Stomach (tissue), 19 donors: Measurements from ENCODE around the gene SOWAHC. TPM values are rescaled to one million over a fixed set of nuclear protein-coding genes. Genes with fewer than 3 reads are reported as not detected.
"Not testable (repeated sequence)": the region's sequence is repeated elsewhere in the genome, so short reads cannot be mapped to it uniquely, and the experiment has no call there.

Experiments
- DNase-seq, 2 donors: peaks; one replicate each; pipeline versions ENCODE4 v3.0.0 to v3.0.0-alpha.2; 2013 to 2019
- H3K27ac ChIP-seq, 5 donors: fragments of 200-600 bp in 4 of 5; sonication (generic) in 4 of 5; one replicate each; pipeline ENCODE4 v1.5.1; 2013 to 2019; ENCODE audit warnings: mild to moderate bottlenecking in 1 of 5, moderate library complexity in 1 of 5
- H3K27me3 ChIP-seq, 3 donors: fragments of 200-600 bp; sonication (generic); one replicate each; pipeline ENCODE4 v1.5.1; 2017 to 2019; ENCODE audit warnings: mixed run types in 1 of 3
- H3K36me3 ChIP-seq, 4 donors: fragments of 200-600 bp; sonication (generic); 1 replicate in 3 of 4; 2 replicates in 1 of 4; pipeline ENCODE4 v1.5.1; 2016 to 2019
- H3K4me1 ChIP-seq, 4 donors: fragments of 200-600 bp; sonication (generic); one replicate each; pipeline ENCODE4 v1.5.1; 2016 to 2019
- H3K4me3 ChIP-seq, 4 donors: fragments of 200-600 bp; sonication (generic) in 3 of 4; one replicate each; pipeline ENCODE4 v1.5.1; 2016 to 2019; ENCODE audit warnings: mild to moderate bottlenecking in 1 of 4
- H3K9me3 ChIP-seq, 4 donors: fragments of 200-600 bp; sonication (generic); one replicate each; pipeline ENCODE4 v1.5.1; 2016 to 2019
- EP300 ChIP-seq: sonication (generic); formaldehyde crosslinking; IDR thresholded peaks from one replicate; pipeline ENCODE4 v1.6.1; 2017; ENCODE audit warnings: antibody characterized with exemption
- POLR2A ChIP-seq, 4 donors: fragments of 450-650 bp; IDR thresholded peaks; one replicate each; pipeline ENCODE4 v1.6.1; 2016; ENCODE audit warnings: antibody characterized with exemption in 4 of 4, control low read depth in 2 of 4, mild to moderate bottlenecking in 1 of 4, moderate library complexity in 1 of 4
- POLR2AphosphoS5 ChIP-seq, 3 donors: sonication (generic); formaldehyde crosslinking; IDR thresholded peaks; one replicate each; pipeline ENCODE4 v1.6.1; 2016; ENCODE audit warnings: antibody characterized with exemption in 3 of 3
- WGBS, 5 donors: extraction: QIAGEN DNeasy Blood & Tissue Kit in 3 of 5; methylation state at CpG; one replicate each; pipeline versions ENCODE4 v1.1.5 to v1.1.7; 2013 to 2018; 5-methylcytosine and 5-hydroxymethylcytosine counted together
- intact Hi-C: fragments of 100-400 bp; cut with DNase I; formaldehyde crosslinking; loops from one replicate; pipeline ENCODE4 v1.15.1; 2023; ENCODE audit warnings: low total_unique reads
- long read RNA-seq, 10 donors: transcript quantifications; one replicate each; lab custom pipeline, GENCODE V29; 2026
- polyA plus RNA-seq, 3 donors: library from polyadenylated mRNA; stranded (reverse); fragments of 200-250 nt; gene quantifications; one replicate each; pipeline ENCODE4 v1.2.3, GENCODE V29; 2013
- total RNA-seq, 5 donors: library from RNA; depleted of rRNA; stranded (reverse); fragments of >200 nt; gene quantifications; one replicate each; pipeline versions ENCODE4 v1.1.0 to v1.2.3, GENCODE V29; 2014 to 2016
- TF ChIP-seq, protein P1 (sequence below), 7 experiments: fragments of 450-650 bp in 4 of 7; fragments of 200-600 bp in 3 of 7; sonication (generic) in 3 of 7; IDR thresholded peaks; one replicate each; pipeline ENCODE4 v1.5.1; 2016 to 2019; ENCODE audit warnings: antibody characterized with exemption in 7 of 7, control low read depth in 2 of 7, mild to moderate bottlenecking in 1 of 7
- donor health status: healthy with polysubstance abuse.
- donor health status: Bipolar disorder and iron deficiency.
- donor health status: healthy.

Gene SOWAHC, protein sequence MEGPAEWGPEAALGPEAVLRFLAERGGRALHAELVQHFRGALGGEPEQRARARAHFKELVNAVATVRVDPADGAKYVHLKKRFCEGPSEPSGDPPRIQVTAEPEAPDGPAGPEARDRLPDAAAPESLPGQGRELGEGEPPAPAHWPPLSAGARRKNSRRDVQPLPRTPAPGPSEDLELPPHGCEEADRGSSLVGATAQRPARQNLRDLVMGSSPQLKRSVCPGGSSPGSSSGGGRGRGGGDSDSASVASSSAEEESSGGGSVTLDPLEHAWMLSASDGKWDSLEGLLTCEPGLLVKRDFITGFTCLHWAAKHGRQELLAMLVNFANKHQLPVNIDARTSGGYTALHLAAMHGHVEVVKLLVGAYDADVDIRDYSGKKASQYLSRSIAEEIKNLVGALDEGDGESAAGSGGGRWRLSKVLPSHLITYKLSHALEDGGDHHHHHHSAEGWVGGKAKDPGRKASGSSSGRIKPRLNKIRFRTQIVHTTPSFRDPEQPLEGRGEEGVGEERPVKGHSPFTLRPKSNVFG
- total RNA-seq (10 to 100 TPM in 4 of 5 donors, 1 to 10 TPM in 1; 5.3 to 93.9 (median 16.7) TPM), polyA plus RNA-seq (1 to 10 TPM; 3.3 to 7.6 (median 7.2) TPM)
- long read RNA-seq, donor 1, full-length matches to known transcripts = 20 of 20 reads
- long read RNA-seq, donor 1, partial matches to known transcripts = 0 of 20 reads
- long read RNA-seq, donor 1, other reads (novel, unspliced or antisense) = 0 of 20 reads
- long read RNA-seq, donor 2, full-length matches to known transcripts = 27 of 27 reads
- long read RNA-seq, donor 2, partial matches to known transcripts = 0 of 27 reads
- long read RNA-seq, donor 2, other reads (novel, unspliced or antisense) = 0 of 27 reads
- long read RNA-seq, donor 3, full-length matches to known transcripts = 9 of 9 reads
- long read RNA-seq, donor 3, partial matches to known transcripts = 0 of 9 reads
- long read RNA-seq, donor 3, other reads (novel, unspliced or antisense) = 0 of 9 reads
- long read RNA-seq, donor 4, full-length matches to known transcripts = 2 of 2 reads
- long read RNA-seq, donor 4, partial matches to known transcripts = 0 of 2 reads
- long read RNA-seq, donor 4, other reads (novel, unspliced or antisense) = 0 of 2 reads
- long read RNA-seq, donor 5, full-length matches to known transcripts = 21 of 21 reads
- long read RNA-seq, donor 5, partial matches to known transcripts = 0 of 21 reads
- long read RNA-seq, donor 5, other reads (novel, unspliced or antisense) = 0 of 21 reads
- long read RNA-seq, donor 6 = 0 reads
- long read RNA-seq, donor 7, full-length matches to known transcripts = 32 of 32 reads
- long read RNA-seq, donor 7, partial matches to known transcripts = 0 of 32 reads
- long read RNA-seq, donor 7, other reads (novel, unspliced or antisense) = 0 of 32 reads
- long read RNA-seq, donor 8, full-length matches to known transcripts = 13 of 13 reads
- long read RNA-seq, donor 8, partial matches to known transcripts = 0 of 13 reads
- long read RNA-seq, donor 8, other reads (novel, unspliced or antisense) = 0 of 13 reads
- long read RNA-seq, donor 9, full-length matches to known transcripts = 16 of 16 reads
- long read RNA-seq, donor 9, partial matches to known transcripts = 0 of 16 reads
- long read RNA-seq, donor 9, other reads (novel, unspliced or antisense) = 0 of 16 reads
- long read RNA-seq, donor 10, full-length matches to known transcripts = 13 of 13 reads
- long read RNA-seq, donor 10, partial matches to known transcripts = 0 of 13 reads
- long read RNA-seq, donor 10, other reads (novel, unspliced or antisense) = 0 of 13 reads

DNA sequence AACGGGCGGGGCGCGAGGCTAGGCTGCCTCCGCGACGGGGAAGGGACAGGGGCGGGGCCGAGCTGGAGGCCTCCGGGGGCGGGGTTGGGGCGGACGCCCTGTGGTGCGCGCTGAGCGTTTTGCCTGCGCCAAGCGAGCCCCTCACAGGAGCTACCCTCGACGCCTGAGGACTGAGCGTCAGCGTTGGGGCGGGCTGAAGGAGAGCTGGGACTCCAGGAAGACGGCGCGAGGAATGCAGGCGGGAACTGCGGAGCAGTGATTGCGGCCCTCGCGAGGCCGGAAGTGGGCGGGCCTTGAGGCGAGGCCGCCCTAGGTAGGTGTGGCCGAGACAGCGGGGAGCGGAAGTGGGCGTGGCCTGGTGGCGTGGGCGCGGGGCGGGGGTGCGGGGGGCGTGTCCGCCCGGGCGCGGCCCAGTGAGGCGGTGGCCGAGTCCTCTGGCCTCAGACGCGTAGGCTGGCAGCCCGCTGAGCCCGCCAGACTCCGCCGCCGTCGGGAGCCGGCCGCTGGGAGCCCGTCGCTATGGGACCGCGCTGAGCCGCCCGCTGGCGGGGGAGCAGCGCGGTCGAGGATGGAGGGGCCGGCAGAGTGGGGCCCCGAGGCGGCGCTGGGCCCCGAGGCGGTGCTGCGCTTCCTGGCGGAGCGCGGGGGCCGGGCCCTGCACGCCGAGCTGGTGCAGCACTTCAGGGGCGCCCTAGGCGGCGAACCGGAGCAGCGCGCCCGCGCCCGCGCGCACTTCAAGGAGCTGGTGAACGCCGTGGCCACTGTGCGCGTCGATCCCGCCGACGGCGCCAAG lies at the start of gene SOWAHC, which contains the start of gene SEPTIN10:
Gene SOWAHC (plus strand): TSS at position 443 of the 793 bp plus-strand sequence. CDS start 126 bp downstream, at position 569.
Gene SEPTIN10 (minus strand): TSS at position 45 of the 793 bp plus-strand sequence. CDS start 139 bp downstream, outside the sequence.
- H3K36me3 ChIP-seq = no peaks in the 10 kb centered on the region
- peak within 1 kb of the TSS; percentile 47 to 89 (median 76) for H3K4me3 ChIP-seq
- H3K9me3 ChIP-seq = no peaks in the 10 kb centered on the region
- TF ChIP-seq POLR2A (IDR thresholded peaks at IDR 0.05) (no peak), EP300 (peak; percentile 56), POLR2AphosphoS5 (IDR thresholded peaks at IDR 0.05) (peak; percentile 77 to 96 (median 93))
- TF ChIP-seq, protein P1, sequence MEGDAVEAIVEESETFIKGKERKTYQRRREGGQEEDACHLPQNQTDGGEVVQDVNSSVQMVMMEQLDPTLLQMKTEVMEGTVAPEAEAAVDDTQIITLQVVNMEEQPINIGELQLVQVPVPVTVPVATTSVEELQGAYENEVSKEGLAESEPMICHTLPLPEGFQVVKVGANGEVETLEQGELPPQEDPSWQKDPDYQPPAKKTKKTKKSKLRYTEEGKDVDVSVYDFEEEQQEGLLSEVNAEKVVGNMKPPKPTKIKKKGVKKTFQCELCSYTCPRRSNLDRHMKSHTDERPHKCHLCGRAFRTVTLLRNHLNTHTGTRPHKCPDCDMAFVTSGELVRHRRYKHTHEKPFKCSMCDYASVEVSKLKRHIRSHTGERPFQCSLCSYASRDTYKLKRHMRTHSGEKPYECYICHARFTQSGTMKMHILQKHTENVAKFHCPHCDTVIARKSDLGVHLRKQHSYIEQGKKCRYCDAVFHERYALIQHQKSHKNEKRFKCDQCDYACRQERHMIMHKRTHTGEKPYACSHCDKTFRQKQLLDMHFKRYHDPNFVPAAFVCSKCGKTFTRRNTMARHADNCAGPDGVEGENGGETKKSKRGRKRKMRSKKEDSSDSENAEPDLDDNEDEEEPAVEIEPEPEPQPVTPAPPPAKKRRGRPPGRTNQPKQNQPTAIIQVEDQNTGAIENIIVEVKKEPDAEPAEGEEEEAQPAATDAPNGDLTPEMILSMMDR (IDR thresholded peaks at IDR 0.05) = no peak
- peak within 1 kb of the TSS; percentile 94 to 100 (median 98) for H3K27ac ChIP-seq
- intact Hi-C loops = no loop called here
- peaks cover 0 to 27% (median 13%) of the 10 kb centered on the region in 3 donors for H3K27me3 ChIP-seq
- peak; percentile 94 to 99 for DNase-seq
- WGBS, 5 donors = 1 to 8% (median 2%) methylated on average over 48 to 100 of the region's 104 CpGs
- peaks cover 14 to 63% (median 46%) of the 10 kb centered on the region in 4 donors for H3K4me1 ChIP-seq

DNA sequence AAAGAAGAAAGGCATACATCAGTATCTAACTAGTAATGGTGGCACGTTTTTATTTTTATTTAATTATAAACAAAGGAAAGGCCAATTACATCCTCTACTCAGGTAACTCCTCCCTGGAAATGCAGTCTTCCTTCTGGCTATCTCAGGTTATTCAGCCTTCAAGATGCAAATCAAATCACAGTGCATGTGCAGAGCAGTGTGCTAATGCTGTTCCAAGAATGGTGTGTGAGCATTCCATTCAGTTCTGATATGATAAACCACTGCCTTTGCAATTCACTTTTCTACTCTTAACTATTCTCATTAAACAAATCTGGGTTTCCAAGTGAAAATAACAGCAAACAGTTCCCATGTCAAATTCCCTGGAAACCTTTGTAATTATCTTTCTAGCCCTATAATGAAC lies 38.8 kb upstream of the SOWAHC start:
- Histone ChIP-seq H3K4me3 (no peak overlapping the region), H3K9me3 (no peaks in the 10 kb centered on the region), H3K27ac (no peak overlapping the region), H3K4me1 (no peaks in the 10 kb centered on the region), H3K27me3 (no peaks in the 10 kb centered on the region), H3K36me3 (peaks cover 0 to 18% (median 9%) of the 10 kb centered on the region in 4 donors)
- WGBS, 5 donors = 18 to 35% (median 19%) methylated on average over 1 of the region's 1 CpG
- intact Hi-C loops = no loop called here
- no peak for DNase-seq
- TF ChIP-seq POLR2A (IDR thresholded peaks at IDR 0.05) (no peak), POLR2AphosphoS5 (IDR thresholded peaks at IDR 0.05) (no peak), EP300 (no peak)
- TF ChIP-seq, protein P1 (IDR thresholded peaks at IDR 0.05) = no peak

DNA sequence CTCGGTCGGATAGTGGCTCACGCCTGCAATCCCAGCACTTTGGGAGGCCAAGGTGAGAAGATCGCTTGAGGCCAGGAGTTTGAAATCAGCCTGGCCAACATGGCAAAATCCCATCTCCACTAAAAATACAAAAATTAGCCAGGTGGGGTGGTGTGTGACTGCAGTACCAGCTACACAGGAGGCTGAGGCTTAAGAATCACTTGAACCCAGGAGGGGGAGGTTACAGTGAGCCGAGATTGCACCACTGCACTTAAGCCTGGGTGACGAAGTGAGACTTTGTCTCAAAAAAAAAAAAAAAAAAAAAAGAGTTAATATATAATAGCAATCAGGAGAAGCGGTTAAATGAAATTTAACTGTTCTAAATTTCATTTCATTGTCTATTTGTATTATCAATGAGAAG lies 36.5 kb upstream of the SOWAHC start:
- H3K27ac ChIP-seq, DNase-seq, H3K27me3 ChIP-seq, H3K4me1 ChIP-seq, intact Hi-C loops, H3K4me3 ChIP-seq, H3K9me3 ChIP-seq: not testable (repeated sequence)
- WGBS, 5 donors = 94 to 96% (median 95%) methylated on average over 7 of the region's 7 CpGs
- H3K36me3 ChIP-seq = peaks cover 0 to 17% (median 10%) of the 10 kb centered on the region in 4 donors
